Measurements from ENCODE around the gene AMDHD2. TPM values are rescaled to one million over a fixed set of nuclear protein-coding genes. Genes with fewer than 3 reads are reported as not detected.
A peak's percentile ranks its signal among the peaks of the same experiment; 100 is the strongest.

AMDHD2 gene
- total and polyA plus RNA-seq, 2 of the 13 experiments (the other 11 are each of a cell fraction or from before 2014, with no cell fraction given) = 33.5 to 39.1 TPM

DNA sequence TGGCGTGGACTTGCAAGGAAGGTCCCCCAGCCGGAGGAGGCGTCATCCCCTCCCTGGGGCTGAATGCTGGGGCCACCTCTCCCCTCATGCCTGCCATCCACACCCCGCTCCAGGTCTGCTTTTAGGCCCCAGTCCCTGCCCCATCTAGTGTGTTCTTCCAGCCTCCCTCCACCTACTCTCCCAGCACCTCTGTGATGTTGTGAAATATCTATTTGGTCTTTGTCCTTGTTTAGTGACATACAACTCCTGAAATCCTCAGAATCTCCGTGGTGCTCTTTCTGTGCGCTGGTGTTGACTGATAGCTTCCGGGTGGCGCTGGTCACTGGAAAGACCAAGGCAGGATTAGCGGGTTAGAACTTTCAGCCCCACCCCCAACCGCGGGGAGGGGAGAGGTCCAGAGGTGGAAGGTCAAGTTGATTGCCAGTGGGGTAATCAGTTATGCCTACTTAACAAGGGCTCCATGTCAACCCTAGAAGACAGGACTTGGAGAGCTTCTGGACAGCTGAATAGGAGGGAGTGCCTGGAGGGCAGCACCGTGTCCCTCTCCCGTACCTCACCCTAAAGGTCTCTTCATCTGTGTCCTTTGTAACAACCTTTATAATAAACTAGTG lies 35.2 kb upstream of the AMDHD2 start (continued):
- TF ChIP-seq UBTF (CRISPR knock-in tag; IDR thresholded peaks at IDR 0.05) (peak; percentile 62; the same call in 1 of the 2 replicates), POGZ (CRISPR knock-in tag; IDR thresholded peaks at IDR 0.05) (0 out of 2 replicates have a peak, but pooled peaks have one; percentile 38), ZNF577 (CRISPR knock-in tag; IDR thresholded peaks at IDR 0.05; ENCODE audit: borderline replicate concordance, low read depth) (no peak), ZNF354B (CRISPR knock-in tag; IDR thresholded peaks at IDR 0.05) (no peak), ZFP62 (CRISPR knock-in tag; IDR thresholded peaks at IDR 0.05) (no peak), ZNF143 (CRISPR knock-in tag; IDR thresholded peaks at IDR 0.05) (no peak), XBP1 (CRISPR knock-in tag; IDR thresholded peaks at IDR 0.05) (no peak), ZNF24 (IDR thresholded peaks at IDR 0.05) (0 out of 2 replicates have a peak, but pooled peaks have one; percentile 23), HNRNPUL1 (IDR thresholded peaks at IDR 0.05; ENCODE audit: low read depth, low read length) (no peak), PHF21A (CRISPR knock-in tag; IDR thresholded peaks at IDR 0.05) (peak; percentile 92), HMG20B (CRISPR knock-in tag; conservative IDR thresholded peaks at IDR 0.05) (peak; percentile 77), ZFX (CRISPR knock-in tag; IDR thresholded peaks at IDR 0.05; ENCODE audit: low read depth) (peak; percentile 64; the same call in 1 of the 2 replicates), KAT7 (CRISPR knock-in tag; IDR thresholded peaks at IDR 0.05; ENCODE audit: borderline replicate concordance) (no peak), NFE2L2 (IDR thresholded peaks at IDR 0.05; ENCODE audit: low read length) (no peak), HOXA9 (CRISPR knock-in tag; IDR thresholded peaks at IDR 0.05; ENCODE audit: borderline replicate concordance) (no peak), ONECUT2 (CRISPR knock-in tag; IDR thresholded peaks at IDR 0.05) (peak; percentile 26; the same call in 1 of the 2 replicates), ZNF124 (CRISPR knock-in tag; IDR thresholded peaks at IDR 0.05) (peak; percentile 78; the same call in 1 of the 2 replicates), RBFOX2 (IDR thresholded peaks at IDR 0.05; ENCODE audit: low read depth, low read length) (no peak), ZBTB49 (CRISPR knock-in tag; IDR thresholded peaks at IDR 0.05; ENCODE audit: borderline replicate concordance) (no peak), MXD4 (CRISPR knock-in tag; IDR thresholded peaks at IDR 0.05) (peak; percentile 58; the same call in 1 of the 2 replicates), HOXD1 (CRISPR knock-in tag; IDR thresholded peaks at IDR 0.05) (peak; percentile 72; the same call in 1 of the 2 replicates), PHF20 (CRISPR knock-in tag; IDR thresholded peaks at IDR 0.05) (peak; percentile 47; the same call in 1 of the 2 replicates)
- TF ChIP-seq, protein P1, sequence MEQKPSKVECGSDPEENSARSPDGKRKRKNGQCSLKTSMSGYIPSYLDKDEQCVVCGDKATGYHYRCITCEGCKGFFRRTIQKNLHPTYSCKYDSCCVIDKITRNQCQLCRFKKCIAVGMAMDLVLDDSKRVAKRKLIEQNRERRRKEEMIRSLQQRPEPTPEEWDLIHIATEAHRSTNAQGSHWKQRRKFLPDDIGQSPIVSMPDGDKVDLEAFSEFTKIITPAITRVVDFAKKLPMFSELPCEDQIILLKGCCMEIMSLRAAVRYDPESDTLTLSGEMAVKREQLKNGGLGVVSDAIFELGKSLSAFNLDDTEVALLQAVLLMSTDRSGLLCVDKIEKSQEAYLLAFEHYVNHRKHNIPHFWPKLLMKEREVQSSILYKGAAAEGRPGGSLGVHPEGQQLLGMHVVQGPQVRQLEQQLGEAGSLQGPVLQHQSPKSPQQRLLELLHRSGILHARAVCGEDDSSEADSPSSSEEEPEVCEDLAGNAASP (CRISPR knock-in tag; IDR thresholded peaks at IDR 0.05; ENCODE audit: borderline replicate concordance) = no peak
